Measurements from ENCODE around the gene ACTN4. TPM values are rescaled to one million over a fixed set of nuclear protein-coding genes. Genes with fewer than 3 reads are reported as not detected.

Gene ACTN4
- total and polyA plus RNA-seq, 2 of the 4 experiments (the other 2 are of a cell fraction), result 541 to 659 TPM

GRCh38 chr19:38678891-38679494 is 31.5 kb downstream of the ACTN4 start:
- DNase-seq, result no peak
- peaks cover 17% of the 10 kb centered on the region for H3K36me3 ChIP-seq (ENCODE audit: control insufficient read depth, insufficient read depth, low read length)
- no peak overlapping the region for H2BK120ac ChIP-seq (ENCODE audit: low read depth, low read length)
- ChIA-PET CTCF (interaction anchor here (1.0 kb wide), 1 partner anchor 12 kb away, joined by 3 read pairs; no protein-coding TSS in a partner anchor), POLR2A (ENCODE audit: unreplicated experiment) (no interaction called here)
- no peak overlapping the region for H2BK15ac ChIP-seq (ENCODE audit: low read depth, low read length)
- H3K56ac ChIP-seq (ENCODE audit: extremely low read depth, insufficient read depth, low read length), result no peak overlapping the region
- dilution Hi-C loops (cut with HindIII; ENCODE audit: low sequenced_read_pairs, unreplicated experiment), result no loop called here
- no peak overlapping the region for H2BK20ac ChIP-seq (ENCODE audit: low read depth, low read length)
- BruUV-seq (replicated peaks), result no TSS peak
- H3K4me1 ChIP-seq (ENCODE audit: control insufficient read depth, insufficient read depth, low read length), result peaks cover 63% of the 10 kb centered on the region
- TF ChIP-seq SMC3 (IDR thresholded peaks at IDR 0.05; ENCODE audit: low read depth, low read length) (no peak), POLR2A (IDR thresholded peaks at IDR 0.05; ENCODE audit: low read depth, low read length) (no peak), MXI1 (IDR thresholded peaks at IDR 0.05; ENCODE audit: borderline replicate concordance, low read depth, low read length) (no peak), USF2 (IDR thresholded peaks at IDR 0.05; ENCODE audit: low read depth, low read length) (no peak), CEBPB (IDR thresholded peaks at IDR 0.05; ENCODE audit: low read depth, low read length) (no peak), BHLHE40 (IDR thresholded peaks at IDR 0.05; ENCODE audit: low read depth, low read length) (no peak), NFE2L2 (IDR thresholded peaks at IDR 0.05; ENCODE audit: low read depth, low read length) (no peak), RAD21 (IDR thresholded peaks at IDR 0.05; ENCODE audit: low read length) (no peak), CHD1 (IDR thresholded peaks at IDR 0.05; ENCODE audit: low read depth, low read length) (no peak)
- H3K18ac ChIP-seq (ENCODE audit: low read depth, low read length), result no peak overlapping the region
- peaks cover 61% of the 10 kb centered on the region for H3K9me1 ChIP-seq (ENCODE audit: insufficient read depth, low read length)
- no peak overlapping the region; the same call in 1 of the 2 replicates for H3K27ac ChIP-seq (ENCODE audit: insufficient read depth, low read length)
- H2AFZ ChIP-seq (replicated peaks; ENCODE audit: low read length, poor library complexity), result no peak overlapping the region
- H3K4me3 ChIP-seq (ENCODE audit: insufficient read depth, low read depth, low read length), result no peak overlapping the region
- H3K27me3 ChIP-seq (ENCODE audit: control insufficient read depth, insufficient read depth, low read length), result no peaks in the 10 kb centered on the region
- no peak for ATAC-seq (ENCODE audit: low read depth)
- 0 out of 2 replicates have a peak overlapping the region, but pooled peaks have one; percentile 9 for H3K4ac ChIP-seq (ENCODE audit: low read depth, low read length)
- H4K5ac ChIP-seq (ENCODE audit: low read depth, low read length), result no peak overlapping the region
- 0 out of 2 replicates have a peak overlapping the region, but pooled peaks have one; percentile 36 for H3K14ac ChIP-seq (replicated peaks; ENCODE audit: low read depth, low read length)
- H2AK5ac ChIP-seq (ENCODE audit: low read depth, low read length), result peak overlapping the region; percentile 1; the same call in 1 of the 2 replicates
- no peak overlapping the region for H4K8ac ChIP-seq (ENCODE audit: low read depth in 2 of 2, low read length in 2 of 2)
- no peak overlapping the region for H3K4me2 ChIP-seq (ENCODE audit: low read depth, low read length)
- intact Hi-C loops (cut with micrococcal nuclease), result no loop called here
- no peak overlapping the region for H4K91ac ChIP-seq (ENCODE audit: insufficient read depth, low read depth, low read length)
- in situ Hi-C loops (cut with MboI; ENCODE audit: low sequenced_read_pairs), result no loop called here
- peaks cover 89% of the 10 kb centered on the region for H4K20me1 ChIP-seq (ENCODE audit: insufficient read depth, low read length)
- WGBS, 2 experiments (ENCODE audit: extremely low coverage in 2 of 2, insufficient read length in 1 of 2), result 100% methylated on average over 4 of the region's 7 CpGs; no CpG with 5 or more reads in 1 of the 2 experiments
- H3K9me3 ChIP-seq (ENCODE audit: control insufficient read depth, insufficient read depth, low read length), result no peaks in the 10 kb centered on the region
- no peak overlapping the region for H3K9ac ChIP-seq (ENCODE audit: low read depth, low read length)
- H2AK9ac ChIP-seq (replicated peaks; ENCODE audit: low read depth, low read length, poor library complexity), result no peak overlapping the region
- peaks cover 14 to 89% of the 10 kb centered on the region in 2 experiments for H3K79me1 ChIP-seq (ENCODE audit: low read depth in 1 of 2, low read length in 2 of 2)
- H2BK5ac ChIP-seq (ENCODE audit: low read depth, low read length, poor library complexity, severe bottlenecking), result peak overlapping the region; percentile 36
- H3K23ac ChIP-seq (ENCODE audit: low read depth, low read length), result peak overlapping the region; percentile 2; the same call in 1 of the 2 replicates

All from IMR-90 (cell line).